ENCODE measurements around the gene CAMK2D.

Gene CAMK2D

DNA sequence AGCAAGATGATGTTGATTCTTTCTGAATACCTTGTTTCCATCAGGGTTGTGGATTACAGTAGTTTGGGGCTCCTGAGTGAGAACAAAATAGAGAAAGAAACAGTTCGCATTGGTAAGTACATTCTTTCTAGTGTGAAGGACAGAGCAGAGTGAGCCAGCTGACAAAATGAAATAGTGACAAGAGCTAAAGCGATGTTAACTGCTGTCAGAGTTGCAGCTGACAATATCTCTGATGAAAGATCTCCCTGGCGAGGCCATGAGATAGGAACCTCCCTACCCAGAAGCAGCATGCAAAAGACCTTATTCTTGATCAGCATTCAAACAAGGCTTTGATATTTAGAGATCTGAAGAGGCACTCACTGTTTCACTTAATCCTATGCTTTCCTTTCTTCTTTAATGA is 258.6 kb downstream of the CAMK2D start:
- Histone ChIP-seq H3K4me2 (ENCODE audit: low read length) (no peak overlapping the region), H4K91ac (ENCODE audit: low read depth, low read length) (no peak overlapping the region), H3K79me2 (ENCODE audit: control insufficient read depth, insufficient read depth, low read length, poor library complexity) (no peaks in the 10 kb centered on the region), H2BK5ac (ENCODE audit: low read depth, low read length, poor library complexity) (no peak overlapping the region), H3K18ac (ENCODE audit: low read length) (no peak overlapping the region), H4K8ac (ENCODE audit: low read depth, low read length) (no peak overlapping the region), H3K14ac (ENCODE audit: low read length) (no peak overlapping the region), H2AFZ (ENCODE audit: insufficient read depth, low read length, poor library complexity) (no peak overlapping the region), H4K12ac (ENCODE audit: low read depth, low read length) (no peak overlapping the region), H3K9me3 (ENCODE audit: insufficient read depth, low read depth, low read length) (no peaks in the 10 kb centered on the region), H3K27me3 (ENCODE audit: insufficient read depth, low read length) (no peaks in the 10 kb centered on the region), H3K4me1 (ENCODE audit: control insufficient read depth in 1 of 2, insufficient read depth in 2 of 2, low read length in 2 of 2) (no peaks in the 10 kb centered on the region), H3K4ac (ENCODE audit: low read depth, low read length) (no peak overlapping the region), H3K9ac (ENCODE audit: low read length) (no peak overlapping the region), H2BK120ac (ENCODE audit: insufficient read depth, low read length, poor library complexity) (no peak overlapping the region), H3K4me3 (ENCODE audit: low read depth, low read length) (no peak overlapping the region), H2AK5ac (ENCODE audit: low read length) (no peak overlapping the region), H3K27ac (ENCODE audit: low read depth, low read length) (no peak overlapping the region), H2BK12ac (ENCODE audit: low read length) (no peak overlapping the region), H3K79me1 (ENCODE audit: low read length) (no peaks in the 10 kb centered on the region), H3K36me3 (ENCODE audit: control insufficient read depth in 1 of 2, insufficient read depth in 2 of 2, low read length in 2 of 2) (peaks cover 0 to 2% of the 10 kb centered on the region in 2 experiments), H3K23ac (ENCODE audit: low read length) (no peak overlapping the region)
- no CpG with 5 or more reads among the region's 3 CpGs for WGBS (ENCODE audit: extremely low coverage, insufficient coverage, insufficient read length)
- DNase-seq, result no peak

DNA sequence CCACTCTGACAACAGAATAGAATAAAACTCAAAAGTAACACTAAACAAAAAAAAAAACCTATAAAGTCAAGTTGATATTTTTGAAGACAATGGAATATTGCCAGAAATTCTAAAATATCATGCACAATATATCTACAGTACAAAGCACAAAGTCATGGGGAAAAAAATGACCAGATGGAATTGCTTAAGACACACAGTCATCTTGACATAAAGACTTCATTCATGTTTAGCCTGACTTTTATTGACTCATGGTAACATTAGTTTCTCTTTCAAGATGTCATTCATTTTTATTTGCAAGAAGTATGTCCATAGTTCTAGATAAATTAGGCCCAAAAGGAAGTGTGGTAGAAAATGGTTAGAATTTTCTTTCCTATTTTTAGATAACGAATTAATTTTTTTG is 259.1 kb downstream of the CAMK2D start:
- Histone ChIP-seq H4K8ac (ENCODE audit: low read depth, low read length) (no peak overlapping the region), H2BK12ac (ENCODE audit: low read length) (no peak overlapping the region), H3K9me3 (ENCODE audit: insufficient read depth, low read depth, low read length) (peaks cover 2% of the 10 kb centered on the region), H3K27me3 (ENCODE audit: insufficient read depth, low read length) (no peaks in the 10 kb centered on the region), H2AK5ac (ENCODE audit: low read length) (no peak overlapping the region), H3K4me3 (ENCODE audit: low read depth, low read length) (no peak overlapping the region), H3K4ac (ENCODE audit: low read depth, low read length) (no peak overlapping the region), H3K18ac (ENCODE audit: low read length) (no peak overlapping the region), H3K14ac (ENCODE audit: low read length) (no peak overlapping the region), H3K23ac (ENCODE audit: low read length) (no peak overlapping the region), H3K79me2 (ENCODE audit: control insufficient read depth, insufficient read depth, low read length, poor library complexity) (no peaks in the 10 kb centered on the region), H4K91ac (ENCODE audit: low read depth, low read length) (no peak overlapping the region), H3K9ac (ENCODE audit: low read length) (no peak overlapping the region), H3K4me1 (ENCODE audit: control insufficient read depth in 1 of 2, insufficient read depth in 2 of 2, low read length in 2 of 2) (no peaks in the 10 kb centered on the region), H2BK120ac (ENCODE audit: insufficient read depth, low read length, poor library complexity) (no peak overlapping the region), H2AFZ (ENCODE audit: insufficient read depth, low read length, poor library complexity) (no peak overlapping the region), H4K12ac (ENCODE audit: low read depth, low read length) (no peak overlapping the region), H3K36me3 (ENCODE audit: control insufficient read depth in 1 of 2, insufficient read depth in 2 of 2, low read length in 2 of 2) (peaks cover 0 to 2% of the 10 kb centered on the region in 2 experiments), H3K27ac (ENCODE audit: low read depth, low read length) (no peak overlapping the region), H3K4me2 (ENCODE audit: low read length) (no peak overlapping the region), H2BK5ac (ENCODE audit: low read depth, low read length, poor library complexity) (no peak overlapping the region), H3K79me1 (ENCODE audit: low read length) (no peaks in the 10 kb centered on the region)
- WGBS (ENCODE audit: extremely low coverage, insufficient coverage, insufficient read length), result 100% methylated on average over 1 of the region's 1 CpG
- DNase-seq, result no peak

DNA sequence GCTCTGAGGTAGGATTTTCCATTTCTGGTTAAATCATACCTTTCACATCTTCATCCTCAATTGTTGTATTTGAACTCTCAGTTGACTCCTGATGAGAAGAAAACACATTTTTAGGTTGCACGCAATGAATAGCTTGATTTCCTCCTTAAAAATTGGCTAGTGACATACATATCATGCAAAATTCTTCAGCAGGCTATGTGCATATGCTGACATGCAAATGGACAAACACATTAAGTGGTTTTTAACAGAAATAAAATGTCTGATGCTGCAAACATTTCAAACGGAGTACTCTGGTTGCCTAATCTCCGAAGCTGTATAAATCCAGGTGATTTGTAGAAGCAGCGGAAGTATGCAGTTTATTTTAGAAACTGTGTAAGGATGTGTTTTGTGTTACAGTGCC is 261.1 kb downstream of the CAMK2D start:
- no peak overlapping the region for H2BK5ac ChIP-seq (ENCODE audit: low read depth, low read length, poor library complexity)
- no CpG with 5 or more reads among the region's 4 CpGs for WGBS (ENCODE audit: extremely low coverage, insufficient coverage, insufficient read length)
- H4K91ac ChIP-seq (ENCODE audit: low read depth, low read length), result no peak overlapping the region

DNA sequence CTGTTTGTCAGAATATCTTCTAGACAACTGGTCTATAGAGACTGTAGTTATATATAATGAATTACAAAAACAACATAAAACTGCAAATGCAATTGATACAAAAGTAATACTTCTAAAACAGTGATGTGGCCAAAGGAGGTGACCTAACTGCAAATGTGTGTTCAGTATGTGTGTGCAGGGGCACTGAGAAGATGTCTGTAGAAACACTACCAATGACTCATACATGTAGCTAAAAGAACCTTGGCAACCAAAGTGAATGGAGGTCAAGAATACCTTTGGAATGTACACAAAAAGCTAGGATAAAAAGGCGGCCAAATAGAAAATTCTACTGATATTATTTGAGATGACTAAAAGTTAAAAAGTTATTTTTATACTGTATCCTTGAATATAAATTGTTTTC is 261.8 kb downstream of the CAMK2D start:
- H3K27me3 ChIP-seq (ENCODE audit: insufficient read depth, low read length), result no peaks in the 10 kb centered on the region
- peaks cover 4 to 6% of the 10 kb centered on the region in 2 experiments for H3K36me3 ChIP-seq (ENCODE audit: control insufficient read depth in 1 of 2, insufficient read depth in 2 of 2, low read length in 2 of 2)
- H3K23ac ChIP-seq (ENCODE audit: low read length), result no peak overlapping the region
- no peak overlapping the region for H3K18ac ChIP-seq (ENCODE audit: low read length)
- no peak overlapping the region for H3K9ac ChIP-seq (ENCODE audit: low read length)
- peaks cover 5% of the 10 kb centered on the region for H3K9me3 ChIP-seq (ENCODE audit: insufficient read depth, low read depth, low read length)
- no peak overlapping the region for H4K12ac ChIP-seq (ENCODE audit: low read depth, low read length)
- no peak overlapping the region for H2AK5ac ChIP-seq (ENCODE audit: low read length)
- H3K79me1 ChIP-seq (ENCODE audit: low read length), result no peaks in the 10 kb centered on the region
- no peaks in the 10 kb centered on the region for H3K4me1 ChIP-seq (ENCODE audit: control insufficient read depth in 1 of 2, insufficient read depth in 2 of 2, low read length in 2 of 2)
- no peak overlapping the region for H2BK120ac ChIP-seq (ENCODE audit: insufficient read depth, low read length, poor library complexity)
- no peak overlapping the region for H3K4me3 ChIP-seq (ENCODE audit: low read depth, low read length)
- H3K4me2 ChIP-seq (ENCODE audit: low read length), result no peak overlapping the region
- H3K27ac ChIP-seq (ENCODE audit: low read depth, low read length), result no peak overlapping the region
- no peak overlapping the region for H2AFZ ChIP-seq (ENCODE audit: insufficient read depth, low read length, poor library complexity)
- H3K14ac ChIP-seq (ENCODE audit: low read length), result no peak overlapping the region
- H4K8ac ChIP-seq (ENCODE audit: low read depth, low read length), result no peak overlapping the region
- no peak overlapping the region for H2BK5ac ChIP-seq (ENCODE audit: low read depth, low read length, poor library complexity)
- H2BK12ac ChIP-seq (ENCODE audit: low read length), result no peak overlapping the region
- no peaks in the 10 kb centered on the region for H3K79me2 ChIP-seq (ENCODE audit: control insufficient read depth, insufficient read depth, low read length, poor library complexity)
- H4K91ac ChIP-seq (ENCODE audit: low read depth, low read length), result no peak overlapping the region
- no peak for DNase-seq
- H3K4ac ChIP-seq (ENCODE audit: low read depth, low read length), result no peak overlapping the region
- no CpG with 5 or more reads among the region's 1 CpG for WGBS (ENCODE audit: extremely low coverage, insufficient coverage, insufficient read length)

More for the DNA sequence above, 261.1 kb downstream of the CAMK2D start:
- DNase-seq, result no peak
- H3K23ac ChIP-seq (ENCODE audit: low read length), result no peak overlapping the region
- peaks cover 3 to 4% of the 10 kb centered on the region in 2 experiments for H3K36me3 ChIP-seq (ENCODE audit: control insufficient read depth in 1 of 2, insufficient read depth in 2 of 2, low read length in 2 of 2)
- H3K9me3 ChIP-seq (ENCODE audit: insufficient read depth, low read depth, low read length), result peaks cover 5% of the 10 kb centered on the region
- no peak overlapping the region for H4K12ac ChIP-seq (ENCODE audit: low read depth, low read length)
- H3K18ac ChIP-seq (ENCODE audit: low read length), result no peak overlapping the region
- H2AFZ ChIP-seq (ENCODE audit: insufficient read depth, low read length, poor library complexity), result no peak overlapping the region
- no peak overlapping the region for H3K4me3 ChIP-seq (ENCODE audit: low read depth, low read length)
- no peak overlapping the region for H3K27ac ChIP-seq (ENCODE audit: low read depth, low read length)
- no peak overlapping the region for H2BK12ac ChIP-seq (ENCODE audit: low read length)
- H3K27me3 ChIP-seq (ENCODE audit: insufficient read depth, low read length), result no peaks in the 10 kb centered on the region
- no peak overlapping the region for H3K4me2 ChIP-seq (ENCODE audit: low read length)
- H3K79me2 ChIP-seq (ENCODE audit: control insufficient read depth, insufficient read depth, low read length, poor library complexity), result no peaks in the 10 kb centered on the region
- H2AK5ac ChIP-seq (ENCODE audit: low read length), result no peak overlapping the region
- no peak overlapping the region for H4K8ac ChIP-seq (ENCODE audit: low read depth, low read length)
- no peaks in the 10 kb centered on the region for H3K79me1 ChIP-seq (ENCODE audit: low read length)
- no peaks in the 10 kb centered on the region for H3K4me1 ChIP-seq (ENCODE audit: control insufficient read depth in 1 of 2, insufficient read depth in 2 of 2, low read length in 2 of 2)
- no peak overlapping the region for H3K14ac ChIP-seq (ENCODE audit: low read length)
- H3K9ac ChIP-seq (ENCODE audit: low read length), result no peak overlapping the region
- no peak overlapping the region for H2BK120ac ChIP-seq (ENCODE audit: insufficient read depth, low read length, poor library complexity)
- no peak overlapping the region for H3K4ac ChIP-seq (ENCODE audit: low read depth, low read length)

Measured in trophoblast cell (in vitro differentiated cells and primary cell).